HG03565 (cell line): Measurements from ENCODE around the gene CDSN.

Experiments
- ATAC-seq: cut with Tn5 transposase; IDR thresholded peaks from one replicate; pipeline ENCODE4 v1.9.1; 2021; ENCODE audit warnings: mild to moderate bottlenecking, moderate library complexity; ENCODE audit not compliant: unreplicated experiment

Gene CDSN

GRCh38 chr6:31145386-31145785 lies 25.1 kb upstream of the CDSN start:
- no peak for ATAC-seq

GRCh38 chr6:31144970-31145340 lies 24.7 kb upstream of the CDSN start:
- no peak for ATAC-seq

GRCh38 chr6:31144296-31144969 lies 24.2 kb upstream of the CDSN start:
- no peak for ATAC-seq

DNA sequence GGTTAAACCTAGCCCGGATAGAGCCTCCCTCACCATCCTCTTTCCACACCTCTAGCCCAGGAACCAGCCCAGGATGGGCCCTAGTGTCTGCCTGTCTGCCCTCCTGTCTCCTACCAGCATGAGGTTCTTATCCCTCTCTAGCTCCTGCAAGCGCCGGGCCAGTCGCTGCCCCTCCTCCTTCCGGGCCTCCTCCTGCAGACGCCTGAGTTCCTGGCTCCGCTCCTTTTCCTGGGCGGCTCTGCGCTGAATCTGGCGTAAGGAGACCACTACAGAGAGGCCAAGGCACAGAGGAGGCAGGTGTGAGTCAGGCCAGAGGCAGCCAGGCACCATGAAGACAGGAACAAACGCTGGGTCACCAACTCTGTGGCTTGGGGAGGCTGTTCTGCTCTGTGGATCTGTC lies 22.9 kb upstream of the CDSN start:
- no peak for ATAC-seq

GRCh38 chr6:31142361-31142761 lies 22.1 kb upstream of the CDSN start:
- no peak for ATAC-seq

DNA sequence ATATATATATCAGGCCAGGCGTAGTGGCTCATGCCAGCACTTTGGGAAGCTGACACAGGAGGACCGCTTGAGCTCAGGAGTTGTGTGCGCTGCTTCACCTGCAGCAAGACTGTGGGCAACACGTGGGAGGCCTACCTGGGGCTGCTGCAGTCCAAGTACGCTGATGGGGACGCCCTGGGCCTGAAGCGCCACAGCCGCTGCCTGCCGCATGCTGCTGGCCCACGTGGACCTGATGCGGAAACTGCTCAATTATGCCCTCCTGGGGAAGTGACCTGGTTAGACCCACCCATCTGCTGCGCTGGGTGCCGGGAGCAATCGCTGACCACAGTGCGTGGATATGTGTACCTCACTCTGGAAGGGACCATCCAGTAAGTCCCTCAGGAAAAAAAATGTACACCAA lies 20.4 kb upstream of the CDSN start:
- no peak for ATAC-seq

DNA sequence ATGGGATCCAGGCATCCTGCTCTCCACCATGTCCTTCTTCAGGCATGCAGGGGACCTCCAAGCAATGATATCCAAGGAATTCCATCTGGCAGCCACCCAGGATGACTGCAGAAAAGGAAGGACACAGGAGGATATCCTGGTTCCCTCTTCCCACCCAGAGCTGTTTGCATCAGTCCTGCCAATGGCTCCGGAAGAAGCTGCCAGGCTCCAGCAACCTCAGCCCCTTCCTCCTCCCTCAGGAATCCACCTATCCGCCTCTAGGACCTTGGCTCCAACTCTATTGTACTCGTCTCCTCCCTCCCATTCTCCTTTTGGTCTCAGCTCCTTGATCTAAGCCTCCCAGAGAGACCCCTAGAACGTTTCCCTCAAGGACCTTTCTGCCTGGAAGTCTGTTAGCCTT lies 19.4 kb upstream of the CDSN start:
- no peak for ATAC-seq

GRCh38 chr6:31138982-31139381 lies 18.7 kb upstream of the CDSN start, which contains the start of gene PSORS1C2:
PSORS1C2 (minus strand) TSS chr6:31139066; CDS start chr6:31139026, 40 bp downstream.
- no peak for ATAC-seq

- no peak for ATAC-seq
Measured at GRCh38 chr6:31135710-31136109, 15.5 kb upstream of the CDSN start.

DNA sequence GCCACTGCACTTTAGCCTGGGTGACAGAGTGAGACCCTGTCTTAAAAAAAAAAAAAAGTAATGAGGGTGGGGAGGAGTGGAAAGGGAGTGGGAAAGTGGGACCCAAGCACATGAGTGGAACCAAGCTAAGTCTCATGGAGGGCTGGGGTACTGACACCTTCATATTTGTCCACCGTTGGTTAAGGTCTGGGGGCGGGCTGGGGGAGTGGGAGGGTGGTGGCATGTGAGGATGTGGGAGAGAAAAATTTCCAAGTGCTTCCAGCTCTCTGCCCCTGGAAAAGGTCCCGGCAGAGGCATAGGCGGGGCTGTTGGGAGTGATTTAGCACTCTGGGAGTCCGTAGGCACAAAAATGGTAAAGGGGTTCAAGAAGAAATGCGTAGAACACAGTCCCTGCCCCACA lies 12.6 kb upstream of the CDSN start:
- no peak for ATAC-seq

DNA sequence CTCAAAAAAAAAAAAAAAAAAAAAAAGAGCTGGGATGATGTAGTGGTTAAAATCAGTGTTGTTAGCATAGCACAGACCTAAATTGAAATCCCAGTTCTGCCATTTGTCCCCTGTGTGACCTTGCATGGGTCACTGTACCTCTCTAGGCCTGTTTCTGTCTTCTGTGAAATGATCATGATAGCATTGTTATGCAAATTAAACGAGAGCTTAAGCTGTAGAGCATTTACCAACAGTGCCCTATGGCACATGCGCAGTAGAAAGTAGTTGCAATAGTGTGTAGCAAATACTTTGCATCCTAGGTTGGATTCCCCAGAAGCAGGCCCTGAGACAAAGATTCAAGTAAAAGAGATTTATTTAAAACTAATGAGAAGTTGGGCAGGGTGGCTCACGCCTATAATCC lies 11.3 kb upstream of the CDSN start:
- ATAC-seq: no peak

- no peak for ATAC-seq
Measured at GRCh38 chr6:31130751-31131150, 10.5 kb upstream of the CDSN start.

DNA sequence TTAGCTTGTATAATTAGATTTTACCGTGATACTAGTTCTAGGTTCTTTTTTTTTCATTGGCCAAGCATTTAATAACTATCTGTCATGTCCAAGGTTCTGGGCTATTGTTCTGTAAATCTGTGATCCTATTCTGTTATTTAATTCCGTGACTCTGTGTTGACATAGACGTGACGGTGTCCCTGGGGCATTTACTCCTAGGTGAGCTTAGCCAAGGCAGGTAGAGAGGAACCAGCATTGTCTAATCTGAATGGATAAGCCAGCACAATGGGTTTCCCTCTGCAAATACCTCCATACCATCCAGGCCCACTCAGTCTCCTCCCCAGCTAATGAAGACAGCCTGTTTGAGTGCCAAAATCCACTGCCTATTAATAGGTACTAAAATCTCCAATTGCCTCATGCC lies 8.9 kb upstream of the CDSN start:
- ATAC-seq: no peak

DNA sequence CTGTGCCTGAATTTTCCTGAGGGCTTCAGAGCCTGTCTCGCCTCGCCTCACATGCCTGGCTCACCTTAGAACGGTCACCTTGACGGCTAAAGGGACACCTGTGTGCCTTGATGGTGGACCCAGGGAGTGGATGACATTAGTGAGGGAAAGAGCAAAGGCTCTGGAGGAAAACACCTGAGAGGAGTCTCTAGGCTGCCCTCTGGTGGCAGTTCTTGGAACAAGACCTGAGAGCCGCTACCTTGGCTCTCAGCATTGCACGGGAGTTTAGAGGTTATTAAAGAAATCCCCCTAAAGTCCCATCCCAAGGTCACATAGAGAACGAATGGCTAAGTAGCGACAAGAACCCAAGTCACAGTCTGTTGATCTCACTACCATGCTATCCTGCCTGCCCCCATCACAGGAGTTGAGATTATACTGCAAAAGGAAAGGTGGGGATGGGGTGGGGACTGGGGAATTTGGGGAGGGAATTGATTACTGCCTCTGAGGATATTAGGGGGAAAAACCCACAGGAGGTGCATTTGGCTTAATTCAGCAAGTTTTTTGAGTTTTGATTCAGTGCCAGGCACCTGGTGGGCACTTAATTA lies 7.9 kb upstream of the CDSN start:
- no peak for ATAC-seq

DNA sequence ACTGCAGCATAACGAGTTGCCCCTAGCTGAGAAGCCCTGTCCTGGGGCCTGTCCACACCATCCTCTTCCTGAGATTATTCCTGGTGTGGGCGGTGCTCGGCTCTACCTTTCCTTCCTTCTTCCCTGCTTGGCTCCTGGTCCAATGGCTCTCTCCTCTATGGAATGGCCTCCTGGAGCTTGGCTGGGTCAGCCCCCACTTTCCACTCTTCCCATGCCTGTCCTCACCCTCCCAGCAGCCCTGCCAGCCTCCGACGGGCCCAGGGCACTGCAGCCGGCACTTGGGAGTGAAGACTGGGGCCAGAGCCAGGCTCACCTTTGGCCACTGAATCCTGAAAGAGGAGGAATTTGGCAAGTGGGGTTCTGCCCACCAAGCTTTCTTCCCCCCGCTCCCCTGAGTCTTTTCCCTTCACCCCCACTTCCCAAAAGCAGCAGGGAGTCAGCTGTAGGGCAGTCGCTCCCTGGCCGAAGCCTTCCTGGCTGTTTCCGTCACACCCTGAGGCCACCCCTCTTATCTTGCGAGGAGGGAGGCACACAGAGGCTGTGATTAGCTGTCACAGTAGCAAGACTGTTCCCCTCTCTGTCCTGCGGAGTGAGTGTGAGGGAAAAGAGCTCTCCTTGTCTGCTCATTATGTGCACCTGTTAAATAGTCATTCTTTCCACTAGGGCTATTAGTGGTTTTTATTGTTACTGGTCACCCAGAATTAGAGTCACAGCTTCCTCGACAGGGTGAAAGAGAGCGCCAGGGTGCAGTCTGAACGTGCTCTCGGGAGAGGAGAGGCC lies 6.3 kb upstream of the CDSN start:
- ATAC-seq: no peak

DNA sequence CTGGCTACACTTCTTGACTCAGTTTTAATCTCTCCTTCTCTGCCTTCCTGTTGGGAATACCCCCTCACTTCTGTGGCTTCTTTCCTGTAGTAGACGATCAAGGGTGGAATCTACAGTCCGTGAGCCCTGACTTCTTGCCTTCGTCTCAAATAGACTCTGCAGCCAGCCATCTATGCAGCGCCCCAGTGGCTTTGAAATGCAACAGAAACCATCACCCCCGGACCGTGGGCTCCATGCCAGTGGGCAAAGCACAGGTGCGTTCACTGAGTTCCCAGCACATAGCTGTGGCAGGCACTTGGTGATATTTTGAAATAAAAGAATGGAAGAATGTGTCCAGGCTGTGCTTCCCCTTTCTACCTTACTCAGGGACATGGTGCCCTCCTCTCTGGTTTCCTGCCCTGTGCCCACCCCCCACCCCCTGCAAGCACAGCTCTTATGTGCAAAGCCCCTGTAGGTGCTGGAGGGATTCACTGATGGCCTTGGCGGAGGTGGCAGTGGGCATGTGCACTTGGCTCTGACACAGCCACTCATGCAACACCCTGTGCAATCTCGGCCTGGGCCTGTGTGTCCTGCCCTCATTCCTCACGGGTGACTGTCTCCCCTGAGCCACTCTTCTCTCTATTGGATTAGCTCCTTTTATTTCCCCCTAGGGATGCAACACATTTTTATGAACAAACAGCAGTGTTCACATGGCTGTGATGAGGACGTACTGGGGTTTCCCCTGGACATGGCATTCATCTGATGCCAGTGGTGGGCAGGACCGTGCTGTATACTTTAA lies 5.5 kb upstream of the CDSN start:
- ATAC-seq: no peak

DNA sequence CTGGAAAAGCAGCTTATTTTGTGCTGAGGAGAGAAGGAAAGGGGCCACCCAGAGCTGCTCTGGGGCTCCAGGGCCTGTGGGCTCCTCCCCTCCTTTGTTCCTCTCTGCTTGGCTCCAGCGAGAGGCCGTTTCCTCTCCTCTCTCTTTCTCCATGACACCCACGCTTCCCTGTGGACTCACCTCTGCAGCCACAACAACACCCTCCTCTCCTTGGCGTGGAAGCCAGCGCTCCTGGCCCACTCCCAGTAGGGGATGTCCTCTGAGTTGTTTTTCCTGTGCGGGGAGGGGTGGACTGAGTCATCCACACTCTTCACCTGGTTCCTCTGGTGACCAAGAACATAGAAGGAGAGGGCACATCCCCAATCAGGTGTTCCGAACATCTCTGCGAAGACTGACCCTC lies 4.9 kb upstream of the CDSN start:
- ATAC-seq: no peak

DNA sequence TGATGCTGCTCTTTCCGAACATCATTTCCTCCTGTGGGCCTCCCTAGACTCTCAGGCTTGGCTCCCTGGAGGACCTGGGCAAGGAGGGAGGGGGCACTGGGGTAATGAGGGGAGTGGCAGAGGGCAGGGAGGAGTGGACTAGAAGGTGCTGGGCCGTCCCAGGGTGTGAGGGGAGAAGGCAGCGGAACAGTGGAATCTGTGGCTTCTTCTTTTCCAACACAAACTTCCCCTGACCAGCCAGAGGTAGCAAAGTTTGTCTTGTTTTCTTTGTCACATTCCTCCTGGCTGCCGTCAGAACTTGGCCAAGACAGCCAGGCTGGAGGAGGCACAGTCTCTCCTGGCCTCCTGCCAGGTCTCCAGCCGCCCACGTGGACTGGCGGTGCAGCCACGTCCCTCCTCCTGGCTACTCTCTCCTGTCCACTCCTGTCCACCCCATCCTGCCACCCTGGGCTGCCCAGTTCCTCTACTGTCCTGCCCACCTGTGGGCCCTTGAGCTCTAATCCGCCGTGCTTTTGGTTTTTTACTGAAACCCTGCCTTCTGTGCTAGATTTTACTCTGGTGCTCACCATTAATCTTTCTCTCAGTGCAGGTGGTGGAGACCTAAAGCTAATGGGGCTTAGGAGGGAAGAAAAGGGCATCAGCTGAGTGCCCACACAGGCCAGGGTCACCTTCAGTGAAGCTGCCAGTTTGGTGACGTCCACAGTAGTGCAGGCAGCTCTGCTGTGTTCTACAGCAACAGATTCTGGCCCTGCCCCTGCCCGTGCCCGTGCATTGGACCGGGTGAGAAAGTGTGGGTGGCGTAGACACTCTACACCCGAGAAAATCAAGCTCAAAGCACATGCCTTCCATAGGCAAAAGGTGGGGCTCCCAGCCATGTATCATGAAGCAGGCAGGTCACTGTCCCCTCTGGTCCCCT lies 2.8 kb upstream of the CDSN start:
- no peak for ATAC-seq

- no peak for ATAC-seq
Measured at GRCh38 chr6:31121131-31121790, 1.0 kb upstream of the CDSN start.

- ATAC-seq: no peak
Measured at GRCh38 chr6:31118178-31118577, 2.1 kb downstream of the CDSN start.
